K562 (cell line): ENCODE data around the gene MSN. TPM values are rescaled to one million over a fixed set of nuclear protein-coding genes. Genes with fewer than 3 reads are reported as not detected.

Experiments
- ATF7 ChIP-seq: fragments of 450-650 bp; IDR thresholded peaks from 2 replicates; pipeline ENCODE4 v1.7.1; 2014; ENCODE audit warnings: mild to moderate bottlenecking, moderate library complexity
- BRF1 ChIP-seq: IDR thresholded peaks from 3 replicates; pipeline ENCODE4 v1.6.1; 2011; ENCODE audit warnings: borderline replicate concordance, mild to moderate bottlenecking; ENCODE audit not compliant: insufficient read length; ENCODE audit errors: extremely low read depth
- C11orf30 ChIP-seq: fragments of 450-650 bp; IDR thresholded peaks from 2 replicates; pipeline ENCODE4 v1.6.1; 2016; ENCODE audit warnings: low read depth, mild to moderate bottlenecking
- DMBX1 ChIP-seq: fragments of 250-450 bp; sonication (Bioruptor Pico); IDR thresholded peaks from 2 replicates; pipeline ENCODE4 v1.8.0; 2022; ENCODE audit warnings: inconsistent platforms, mild to moderate bottlenecking, moderate library complexity, borderline replicate concordance
- FOXA1 ChIP-seq: fragments of 450-650 bp; IDR thresholded peaks from 2 replicates; pipeline ENCODE4 v1.6.1; 2016; ENCODE audit warnings: mild to moderate bottlenecking, borderline replicate concordance
- FOXP4 ChIP-seq: sonication (generic); formaldehyde crosslinking; IDR thresholded peaks from 2 replicates; pipeline ENCODE4 v1.8.0; 2022; ENCODE audit warnings: mild to moderate bottlenecking, missing genetic modification reagents, borderline replicate concordance
- GTF2B ChIP-seq: IDR thresholded peaks from 2 replicates; pipeline ENCODE4 v1.6.1; 2011; ENCODE audit not compliant: insufficient read length; ENCODE audit errors: extremely low read depth
- HBP1 ChIP-seq: fragments of 450-650 bp; formaldehyde crosslinking; IDR thresholded peaks from 2 replicates; pipeline ENCODE4 v1.4.0; 2022; ENCODE audit warnings: missing genetic modification characterization
- HMGN3 ChIP-seq: IDR thresholded peaks from 2 replicates; pipeline ENCODE4 v1.6.1; 2011; ENCODE audit warnings: borderline replicate concordance, low read depth, mild to moderate bottlenecking, mixed read lengths, low read length; ENCODE audit not compliant: insufficient read length; ENCODE audit errors: extremely low read depth
- IRF1 ChIP-seq: sonication (generic); formaldehyde crosslinking; IDR thresholded peaks from 2 replicates; pipeline ENCODE4 v1.8.0; 2022; ENCODE audit warnings: missing genetic modification reagents, mild to moderate bottlenecking, borderline replicate concordance
- IRF2 ChIP-seq: sonication (generic); formaldehyde crosslinking; IDR thresholded peaks from 2 replicates; pipeline ENCODE4 v1.8.1; 2022; ENCODE audit warnings: mild to moderate bottlenecking, missing genetic modification reagents
- NBN ChIP-seq: fragments of 450-650 bp; IDR thresholded peaks from 2 replicates; pipeline ENCODE4 v1.6.1; 2016; ENCODE audit warnings: low read depth, mild to moderate bottlenecking
- NCOA2 ChIP-seq, 2 experiments: fragments of 450-650 bp; IDR thresholded peaks; 2 replicates each; pipeline ENCODE4 v1.6.1; 2018; ENCODE audit warnings: mild to moderate bottlenecking in 2 of 2, moderate library complexity in 1 of 2; ENCODE audit not compliant: partially characterized antibody in 2 of 2
- PPARD ChIP-seq: fragments of 250-450 bp; sonication (Bioruptor Pico); IDR thresholded peaks from 2 replicates; pipeline ENCODE4 v1.8.0; 2022; ENCODE audit warnings: inconsistent platforms, mild to moderate bottlenecking, moderate library complexity
- PTTG1 ChIP-seq: fragments of 450-650 bp; IDR thresholded peaks from 2 replicates; pipeline ENCODE4 v1.6.1; 2016; ENCODE audit warnings: low read depth, mild to moderate bottlenecking, missing genetic modification characterization, missing compliant biosample characterization
- SAFB ChIP-seq: fragments of 200-400 bp; formaldehyde crosslinking; IDR thresholded peaks from 2 replicates; pipeline ENCODE4 v1.6.1; 2017; ENCODE audit warnings: low read depth, low read length, borderline replicate concordance
- YY1 ChIP-seq, 3 experiments: IDR thresholded peaks; 2 replicates each; pipeline ENCODE4 v1.6.1; 2011; ENCODE audit warnings: low read length in 2 of 3, mild to moderate bottlenecking in 2 of 3, moderate library complexity in 2 of 3, borderline replicate concordance in 1 of 3, control low read depth in 1 of 3, low read depth in 1 of 3; ENCODE audit not compliant: insufficient read depth in 3 of 3, insufficient replicate concordance in 2 of 3, control insufficient read depth in 1 of 3, insufficient read length in 1 of 3; ENCODE audit errors: extremely low read depth in 1 of 3
- ZNF398 ChIP-seq: fragments of 250-450 bp; sonication (Bioruptor Pico); IDR thresholded peaks from 2 replicates; pipeline ENCODE4 v1.8.0; 2021; ENCODE audit warnings: moderate library complexity, mild to moderate bottlenecking, inconsistent platforms
- polyA plus RNA-seq, 8 experiments: library from polyadenylated mRNA; depleted of rRNA in 4 of 8; stranded (reverse) in 5 of 8; unstranded in 3 of 8; fragments of >200 nt; fragmentation: Nextera tagmentation in 2 of 8; fragmentation: Illumina TruSeq in 1 of 8; extraction: Ambion mirVana in 2 of 8; extraction: Trizol in 1 of 8; gene quantifications; 2 replicates each; pipeline versions ENCODE4 v1.2.1 to v1.2.3, GENCODE V29; 2011 to 2014; ENCODE audit warnings: inconsistent platforms in 1 of 8, missing spikeins in 1 of 8
- total RNA-seq, 7 experiments: library from RNA; depleted of rRNA in 6 of 7; stranded (reverse); fragments of >200 nt in 6 of 7; fragmentation: Illumina TruSeq in 2 of 7; extraction: Trizol in 2 of 7; gene quantifications; 2 replicates each; pipeline versions ENCODE4 v1.2.1 to v1.2.3, GENCODE V29; 2011 to 2021; ENCODE audit warnings: low replicate concordance in 1 of 7

Gene MSN
- total and polyA plus RNA-seq, 9 of the 15 experiments (the other 6 are each of a cell fraction or from before 2014, with no cell fraction given), result 128 to 486 (median 237) TPM

- no peak for TF ChIP-seq FOXP4 (CRISPR knock-in tag)
- no peak for TF ChIP-seq HMGN3
- no peak for TF ChIP-seq IRF1 (CRISPR knock-in tag)
- TF ChIP-seq SAFB, result no peak
- TF ChIP-seq NCOA2 (IDR thresholded peaks at IDR 0.05; ENCODE audit: partially characterized antibody in 2 of 2), result no peak
- no peak for TF ChIP-seq BRF1
- no peak for TF ChIP-seq HBP1 (CRISPR knock-in tag)
- no peak for TF ChIP-seq FOXA1
- no peak for TF ChIP-seq ATF7
- TF ChIP-seq DMBX1, result no peak
- TF ChIP-seq C11orf30, result peak; percentile 96
- no peak for TF ChIP-seq GTF2B
- no peak for TF ChIP-seq PTTG1 (tag)
- TF ChIP-seq ZNF398, result no peak
- 0 out of 2 replicates have a peak, but pooled peaks have one; percentile 19 for TF ChIP-seq NBN
- TF ChIP-seq PPARD (CRISPR knock-in tag), result no peak
- no peak for TF ChIP-seq IRF2 (CRISPR knock-in tag)
- peak in 2 of 3 experiments; percentile 67 to 87 for TF ChIP-seq YY1 (IDR thresholded peaks at IDR 0.05; ENCODE audit: borderline replicate concordance in 1 of 3, control insufficient read depth in 1 of 3, extremely low read depth in 1 of 3, insufficient read depth in 3 of 3, insufficient read length in 1 of 3, insufficient replicate concordance in 2 of 3, low read depth in 1 of 3, low read length in 2 of 3)
These were observed 1.2 kb downstream of the MSN start (continued) for GRCh38 chrX:65668377-65669310.
